ENCODE data around the gene MYL7. TPM values are rescaled to one million over a fixed set of nuclear protein-coding genes. Genes with fewer than 3 reads are reported as not detected.

MYL7 gene
- total and polyA plus RNA-seq, 12 donors = 146 to 6,323 (median 1,764) TPM

DNA sequence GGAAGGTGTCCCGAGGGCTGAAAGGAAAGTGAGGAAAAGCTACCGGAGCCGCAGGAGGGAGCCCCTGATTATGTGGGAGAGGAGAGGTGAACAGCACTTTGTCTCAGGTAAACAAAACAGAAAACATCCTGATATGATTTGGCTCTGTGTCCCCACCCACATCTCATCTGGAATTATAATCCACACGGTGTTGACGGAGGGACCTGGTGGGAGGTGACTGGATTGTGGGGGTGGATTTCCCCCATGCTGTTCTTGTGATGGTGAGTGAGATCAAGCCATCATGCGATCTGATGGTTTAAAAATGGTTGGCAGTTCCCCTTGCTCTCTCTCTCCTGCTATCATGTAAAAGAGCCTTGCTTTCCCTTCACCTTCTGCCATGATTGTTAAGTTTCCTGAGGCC, 20.7 kb downstream of the MYL7 start:
- intact Hi-C loops (cut with DNase I) = loop anchor here in 4 of 10 donors (5.0 kb wide), 4 partner anchors 33 to 82 kb away; partner anchors contain the start of genes POLM (in 1 of the 4) and YKT6 (in 1 of the 4)
- H3K4me1 ChIP-seq = peaks cover 0 to 51% (median 18%) of the 10 kb centered on the region in 9 donors

DNA sequence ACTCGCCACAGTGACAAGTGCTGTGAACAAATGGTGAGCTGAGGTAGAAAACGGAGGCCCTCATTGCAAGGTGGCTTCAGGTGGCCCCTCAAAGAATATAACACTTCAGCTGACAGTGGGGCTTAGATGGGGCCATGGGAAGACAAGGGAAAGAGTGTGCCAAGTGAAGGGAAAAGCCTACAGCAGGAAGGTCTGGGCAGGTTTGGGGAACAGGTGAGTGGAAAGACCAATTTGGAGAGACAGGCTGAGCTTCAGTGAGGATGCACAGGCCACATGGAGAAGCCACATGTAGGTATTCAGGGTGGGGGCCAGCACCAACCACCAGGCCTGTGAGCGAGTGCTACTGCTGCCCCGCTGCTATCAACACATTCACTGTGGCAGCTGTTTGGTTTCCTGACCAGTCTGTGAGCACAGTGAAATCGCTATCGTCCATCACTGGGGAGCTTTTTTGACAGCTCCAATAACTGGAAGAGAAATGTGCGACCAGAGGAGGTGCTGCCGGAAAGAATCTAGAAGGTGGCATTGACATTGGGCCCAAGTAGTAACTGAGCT, 21.2 kb downstream of the MYL7 start:
- intact Hi-C loops (cut with DNase I) = loop anchor here in 5 of 10 donors (5.0 kb wide), 4 partner anchors 33 to 82 kb away; partner anchors contain the start of genes POLM (in 2 of the 5) and YKT6 (in 1 of the 5)

More for the DNA sequence above, 20.7 kb downstream of the MYL7 start:
- WGBS, 2 donors = 66 to 71% methylated on average over 6 of the region's 6 CpGs
- Histone ChIP-seq H3K36me3 (peaks cover 0 to 64% (median 0%) of the 10 kb centered on the region in 9 donors), H3K27ac (no peak overlapping the region), H3K4me3 (no peak overlapping the region), H3K27me3 (no peaks in the 10 kb centered on the region), H3K9me3 (no peaks in the 10 kb centered on the region)
- TF ChIP-seq, protein P1, sequence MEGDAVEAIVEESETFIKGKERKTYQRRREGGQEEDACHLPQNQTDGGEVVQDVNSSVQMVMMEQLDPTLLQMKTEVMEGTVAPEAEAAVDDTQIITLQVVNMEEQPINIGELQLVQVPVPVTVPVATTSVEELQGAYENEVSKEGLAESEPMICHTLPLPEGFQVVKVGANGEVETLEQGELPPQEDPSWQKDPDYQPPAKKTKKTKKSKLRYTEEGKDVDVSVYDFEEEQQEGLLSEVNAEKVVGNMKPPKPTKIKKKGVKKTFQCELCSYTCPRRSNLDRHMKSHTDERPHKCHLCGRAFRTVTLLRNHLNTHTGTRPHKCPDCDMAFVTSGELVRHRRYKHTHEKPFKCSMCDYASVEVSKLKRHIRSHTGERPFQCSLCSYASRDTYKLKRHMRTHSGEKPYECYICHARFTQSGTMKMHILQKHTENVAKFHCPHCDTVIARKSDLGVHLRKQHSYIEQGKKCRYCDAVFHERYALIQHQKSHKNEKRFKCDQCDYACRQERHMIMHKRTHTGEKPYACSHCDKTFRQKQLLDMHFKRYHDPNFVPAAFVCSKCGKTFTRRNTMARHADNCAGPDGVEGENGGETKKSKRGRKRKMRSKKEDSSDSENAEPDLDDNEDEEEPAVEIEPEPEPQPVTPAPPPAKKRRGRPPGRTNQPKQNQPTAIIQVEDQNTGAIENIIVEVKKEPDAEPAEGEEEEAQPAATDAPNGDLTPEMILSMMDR (IDR thresholded peaks at IDR 0.05) = no peak
- ATAC-seq (no peak), DNase-seq (no peak)

DNA sequence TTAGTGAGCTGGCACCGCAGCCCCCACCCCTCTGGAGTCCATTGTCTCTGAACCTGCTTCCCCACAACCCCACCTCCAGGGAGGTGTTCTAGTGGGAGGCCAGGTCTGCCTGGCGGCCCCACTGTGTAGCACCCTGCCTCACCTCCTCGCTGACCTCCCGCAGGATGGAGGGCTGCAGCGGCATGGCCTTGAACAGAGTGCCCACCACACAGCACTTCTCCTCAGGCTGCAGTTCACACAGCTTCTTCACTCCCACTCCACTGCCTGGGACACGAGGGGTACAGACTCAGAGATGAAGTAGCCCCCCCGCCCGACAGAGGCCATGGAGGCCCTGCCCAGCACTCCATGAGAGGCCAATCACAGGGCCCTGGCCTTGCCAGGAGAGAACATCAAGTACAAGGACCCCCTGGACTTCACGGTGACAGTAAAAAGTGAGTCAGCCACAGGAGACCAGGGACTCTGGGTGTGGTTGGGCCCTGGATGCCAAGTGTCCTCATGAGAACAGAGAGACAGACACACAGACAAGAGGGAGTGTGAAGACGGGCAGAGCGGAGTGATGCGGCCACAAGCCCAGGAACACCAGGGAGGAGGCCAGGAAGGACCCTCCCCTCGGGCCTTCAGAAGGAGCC, 23.2 kb downstream of the MYL7 start:
- TF ChIP-seq, protein P1 (IDR thresholded peaks at IDR 0.05) = no peak
- Histone ChIP-seq H3K27ac (no peak overlapping the region), H3K36me3 (peaks cover 0 to 86% (median 0%) of the 10 kb centered on the region in 9 donors), H3K27me3 (no peaks in the 10 kb centered on the region), H3K4me3 (no peak overlapping the region), H3K4me1 (peaks cover 7 to 63% (median 25%) of the 10 kb centered on the region in 9 donors), H3K9me3 (no peaks in the 10 kb centered on the region)
- ATAC-seq = no peak
- intact Hi-C loops (cut with DNase I) = loop anchor here in 1 of 10 donors (5.0 kb wide), 1 partner anchor 36 kb away; the partner anchor contains the start of gene POLM
- DNase-seq = no peak
- WGBS, 2 donors = 89 to 90% methylated on average over 13 of the region's 13 CpGs

More for the DNA sequence above, 21.2 kb downstream of the MYL7 start:
- peaks cover 0 to 55% (median 19%) of the 10 kb centered on the region in 9 donors for H3K4me1 ChIP-seq
- DNase-seq (no peak), ATAC-seq (no peak)
- no peaks in the 10 kb centered on the region for H3K9me3 ChIP-seq
- no peak overlapping the region for H3K4me3 ChIP-seq
- WGBS, 2 donors = 59 to 65% methylated on average over 8 of the region's 8 CpGs
- TF ChIP-seq, protein P1 (IDR thresholded peaks at IDR 0.05) = no peak
- H3K27ac ChIP-seq = no peak overlapping the region
- no peaks in the 10 kb centered on the region for H3K27me3 ChIP-seq
- H3K36me3 ChIP-seq = peaks cover 0 to 69% (median 0%) of the 10 kb centered on the region in 9 donors

DNA sequence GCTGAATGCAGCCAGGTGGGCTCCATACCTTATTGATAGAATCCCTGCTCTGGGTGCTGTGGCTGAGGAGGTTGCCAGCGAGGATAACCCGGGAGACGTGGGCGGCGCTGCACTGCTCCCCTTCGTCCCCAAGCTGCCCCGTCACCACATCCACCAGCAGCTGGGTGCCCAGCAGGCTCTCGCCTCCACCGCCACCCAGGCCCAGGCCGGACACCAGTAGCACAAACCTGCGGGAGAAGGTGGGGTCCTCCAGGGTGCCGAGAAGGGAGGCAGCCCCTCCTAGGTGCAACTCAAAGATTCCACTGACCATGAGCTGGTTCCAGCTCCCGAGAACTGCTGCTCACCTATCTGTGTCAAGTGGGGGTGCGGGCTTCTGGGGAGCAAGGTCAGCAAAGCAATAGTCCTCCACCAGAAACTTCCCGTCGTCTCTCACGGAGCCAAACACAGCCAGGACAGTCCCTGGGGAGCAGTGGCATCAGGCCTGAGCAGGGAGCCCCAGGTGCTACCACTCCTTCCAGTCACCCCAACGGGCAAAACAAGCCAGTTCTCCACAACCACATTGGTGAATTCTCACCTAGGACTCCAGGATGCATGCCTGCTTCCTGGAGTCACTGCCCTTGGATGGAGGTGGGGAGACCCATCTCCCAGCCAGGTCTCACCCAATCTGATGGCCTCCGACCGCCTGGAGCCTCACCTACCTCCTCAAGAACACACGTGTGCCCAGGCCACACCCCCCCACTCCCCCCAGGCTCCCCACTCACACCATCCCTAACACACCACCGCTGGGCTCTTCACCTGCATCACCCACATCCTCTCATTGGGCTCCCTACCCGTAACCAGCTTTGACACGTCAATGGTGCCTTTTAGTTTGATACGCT, 24.1 kb downstream of the MYL7 start:
- Histone ChIP-seq H3K36me3 (peaks cover 0 to 91% (median 0%) of the 10 kb centered on the region in 9 donors), H3K4me1 (peaks cover 7 to 54% (median 16%) of the 10 kb centered on the region in 9 donors), H3K4me3 (no peak overlapping the region), H3K27me3 (no peaks in the 10 kb centered on the region), H3K9me3 (no peaks in the 10 kb centered on the region), H3K27ac (no peak overlapping the region)
- DNase-seq (no peak), ATAC-seq (no peak)
- intact Hi-C loops (cut with DNase I) = loop anchor here in 1 of 10 donors (5.0 kb wide), 1 partner anchor 35 kb away; the partner anchor contains the start of gene POLM
- TF ChIP-seq, protein P1 (IDR thresholded peaks at IDR 0.05) = no peak
- 90 to 91% methylated on average over 25 of the region's 25 CpGs for WGBS, 2 donors

Data from heart right ventricle (tissue), 16 donors.